ENCODE data around the gene SHTN1.

Gene SHTN1

GRCh38 chr10:116878123-116878522 is 126.9 kb downstream of the SHTN1 start:
- Histone ChIP-seq H3K4me3 (no peak overlapping the region), H3K27ac (no peak overlapping the region)
- no peak for TF ChIP-seq CTCF (IDR thresholded peaks at IDR 0.05)
- DNase-seq (ENCODE audit: low spot score), result no peak

GRCh38 chr10:116877391-116877790 is 127.6 kb downstream of the SHTN1 start:
- H3K4me3 ChIP-seq, result no peak overlapping the region
- no peak for DNase-seq (ENCODE audit: low spot score)
- H3K27ac ChIP-seq, result no peak overlapping the region
- no peak for TF ChIP-seq CTCF (IDR thresholded peaks at IDR 0.05)

DNA sequence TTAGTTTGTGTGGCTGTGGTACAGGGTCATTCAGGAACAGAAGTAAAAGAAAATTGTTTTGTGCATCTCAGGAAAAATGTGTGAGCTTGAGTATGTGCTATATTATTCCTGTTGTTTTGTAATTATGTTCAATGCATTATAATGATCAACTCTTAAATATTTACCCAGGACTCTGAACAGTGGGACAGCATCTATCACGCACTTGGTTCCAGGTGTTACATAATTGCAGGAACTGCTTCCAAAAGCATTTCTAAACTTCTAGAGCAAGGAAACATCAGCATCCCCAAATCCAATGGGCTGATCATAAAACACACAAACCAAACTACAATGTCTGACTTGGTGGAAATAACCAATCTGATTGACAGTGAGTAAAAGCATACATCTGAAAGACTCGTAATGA is 129.1 kb downstream of the SHTN1 start:
- no peak for TF ChIP-seq CTCF (IDR thresholded peaks at IDR 0.05)
- Histone ChIP-seq H3K27ac (no peak overlapping the region), H3K4me3 (no peak overlapping the region)

DNA sequence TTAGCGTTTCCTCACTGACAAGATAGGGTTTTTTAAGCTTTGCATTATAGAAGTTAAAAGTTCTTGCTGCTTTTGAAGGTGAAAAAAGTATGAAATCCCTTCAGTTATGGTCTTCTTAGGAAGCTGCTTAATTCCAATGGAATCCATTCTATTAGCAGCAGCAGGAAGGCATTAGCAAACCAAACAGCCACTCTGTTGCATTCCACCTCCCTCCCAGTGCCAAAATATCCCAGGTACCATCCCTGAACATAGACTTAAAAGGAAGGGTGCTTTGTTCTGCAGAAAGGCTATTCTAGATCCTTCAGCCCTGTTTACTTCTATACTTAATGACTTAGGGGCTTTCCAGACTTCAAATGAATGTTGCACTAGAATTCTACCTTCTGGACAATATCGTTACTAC is 131.9 kb downstream of the SHTN1 start:
- no peak for DNase-seq (ENCODE audit: low spot score)
- TF ChIP-seq CTCF (IDR thresholded peaks at IDR 0.05), result no peak

More for the DNA sequence above, 129.1 kb downstream of the SHTN1 start:
- DNase-seq (ENCODE audit: low spot score), result no peak

GRCh38 chr10:116870949-116871348 is 134.0 kb downstream of the SHTN1 start:
- no peak for DNase-seq (ENCODE audit: low spot score)
- no peak overlapping the region for H3K27ac ChIP-seq
- no peak for TF ChIP-seq CTCF (IDR thresholded peaks at IDR 0.05)
- no peak overlapping the region for H3K4me3 ChIP-seq

More for the DNA sequence above, 131.9 kb downstream of the SHTN1 start:
- no peak overlapping the region for H3K27ac ChIP-seq
- H3K4me3 ChIP-seq, result no peak overlapping the region

- no peak overlapping the region for H3K4me3 ChIP-seq
- DNase-seq (ENCODE audit: low spot score), result no peak
- no peak overlapping the region for H3K27ac ChIP-seq
- TF ChIP-seq CTCF (IDR thresholded peaks at IDR 0.05), result no peak
These were observed 136.3 kb downstream of the SHTN1 start for GRCh38 chr10:116868722-116869121.

- no peak for DNase-seq (ENCODE audit: low spot score)
- Histone ChIP-seq H3K4me3 (no peak overlapping the region), H3K27ac (no peak overlapping the region)
- no peak for TF ChIP-seq CTCF (IDR thresholded peaks at IDR 0.05)
These were observed 136.8 kb downstream of the SHTN1 start for GRCh38 chr10:116868198-116868676.

All from coronary artery (tissue), 2 donors.